Tibial artery (tissue), 4 donors: ENCODE data around the gene AP3B2.

ENCODE experiments used
- DNase-seq, 2 donors: peaks; one replicate each; pipeline ENCODE4 v3.0.0-alpha.2; 2019
- H3K27ac ChIP-seq, 2 donors: fragments of 200-600 bp; sonication (generic) in 1 of 2; 1 replicate in 1 of 2; 2 replicates in 1 of 2; pipeline ENCODE4 v1.5.1; 2018 to 2019; ENCODE audit warnings: mild to moderate bottlenecking in 1 of 2
- H3K27me3 ChIP-seq, 2 donors: fragments of 200-600 bp; sonication (generic) in 1 of 2; one replicate each; pipeline versions ENCODE4 v1.5.1 to v1.6.0; 2016 to 2019
- H3K36me3 ChIP-seq, 3 donors: fragments of 200-600 bp; sonication (generic) in 2 of 3; one replicate each; pipeline ENCODE4 v1.5.1; 2016 to 2019; ENCODE audit warnings: mild to moderate bottlenecking in 2 of 3
- H3K4me1 ChIP-seq, 4 donors: fragments of 200-600 bp; sonication (generic) in 2 of 4; 1 replicate in 3 of 4; 2 replicates in 1 of 4; pipeline ENCODE4 v1.5.1; 2016 to 2019
- H3K4me3 ChIP-seq, 2 donors: fragments of 200-600 bp; sonication (generic) in 1 of 2; 1 replicate in 1 of 2; 2 replicates in 1 of 2; pipeline ENCODE4 v1.5.1; 2018 to 2019; ENCODE audit warnings: mild to moderate bottlenecking in 2 of 2
- H3K9me3 ChIP-seq, 3 donors: fragments of 200-600 bp; sonication (generic) in 1 of 3; one replicate each; pipeline ENCODE4 v1.5.1; 2016 to 2019
- CTCF ChIP-seq, 2 experiments: fragments of 200-600 bp in 1 of 2; fragments of 450-650 bp in 1 of 2; IDR thresholded peaks; one replicate each; pipeline ENCODE4 v1.5.1; 2017 to 2019; ENCODE audit warnings: antibody characterized with exemption in 2 of 2, mild to moderate bottlenecking in 1 of 2, moderate library complexity in 1 of 2
- intact Hi-C: fragments of 100-400 bp; cut with DNase I; formaldehyde crosslinking; loops from one replicate; pipeline ENCODE4 v1.15.0; 2023; ENCODE audit warnings: low total_unique reads

AP3B2 gene

GRCh38 chr15:82709421-82710207, at the start of gene AP3B2:
Gene AP3B2 (minus strand): TSS chr15:82709875. CDS start chr15:82709706, 169 bp downstream.
- Histone ChIP-seq H3K4me3 (peak within 1 kb of the TSS; percentile 56 to 69), H3K36me3 (no peaks in the 10 kb centered on the region), H3K4me1 (peaks cover 0 to 17% (median 12%) of the 10 kb centered on the region in 4 donors), H3K27ac (no peak within 1 kb of the TSS), H3K27me3 (peaks cover 0 to 29% of the 10 kb centered on the region in 2 donors), H3K9me3 (no peaks in the 10 kb centered on the region)
- intact Hi-C loops: no loop called here
- DNase-seq: peak in 1 of 2 donors; percentile 47
- TF ChIP-seq CTCF (IDR thresholded peaks at IDR 0.05): no peak

- Histone ChIP-seq H3K36me3 (peaks cover 21 to 28% (median 23%) of the 10 kb centered on the region in 3 donors), H3K9me3 (no peaks in the 10 kb centered on the region), H3K4me3 (peak overlapping the region; percentile 74 to 76), H3K4me1 (peaks cover 0 to 22% (median 17%) of the 10 kb centered on the region in 4 donors), H3K27me3 (no peaks in the 10 kb centered on the region), H3K27ac (no peak overlapping the region)
- intact Hi-C loops: loop anchor here (5.0 kb wide), 1 partner anchor 56 kb away; the partner anchor contains the start of genes FSD2 and WHAMM
- no peak for TF ChIP-seq CTCF (IDR thresholded peaks at IDR 0.05)
- DNase-seq: no peak
Measured at GRCh38 chr15:82751308-82751707, 41.6 kb upstream of the AP3B2 start.

- intact Hi-C loops: loop anchor here (5.0 kb wide), 1 partner anchor 56 kb away; the partner anchor contains the start of genes FSD2 and WHAMM
Measured at GRCh38 chr15:82750831-82751180, 41.1 kb upstream of the AP3B2 start.

GRCh38 chr15:82749951-82750830, 40.5 kb upstream of the AP3B2 start:
- TF ChIP-seq CTCF (IDR thresholded peaks at IDR 0.05): no peak
- Histone ChIP-seq H3K4me1 (peaks cover 0 to 22% (median 17%) of the 10 kb centered on the region in 4 donors), H3K27ac (peak overlapping the region; percentile 81 to 89), H3K36me3 (peaks cover 11 to 17% (median 12%) of the 10 kb centered on the region in 3 donors), H3K4me3 (peak overlapping the region; percentile 74 to 76), H3K27me3 (no peaks in the 10 kb centered on the region), H3K9me3 (no peaks in the 10 kb centered on the region)
- DNase-seq: peak; percentile 93 to 94
- intact Hi-C loops: loop anchor here (5.0 kb wide), 1 partner anchor 57 kb away; the partner anchor contains the start of genes FSD2 and WHAMM

More at GRCh38 chr15:82750831-82751180, 41.1 kb upstream of the AP3B2 start:
- no peak for DNase-seq
- Histone ChIP-seq H3K27ac (peak overlapping the region; percentile 81 to 89), H3K36me3 (peaks cover 17 to 23% (median 18%) of the 10 kb centered on the region in 3 donors), H3K4me1 (peaks cover 0 to 22% (median 17%) of the 10 kb centered on the region in 4 donors), H3K27me3 (no peaks in the 10 kb centered on the region), H3K4me3 (peak overlapping the region; percentile 74 to 76), H3K9me3 (no peaks in the 10 kb centered on the region)
- TF ChIP-seq CTCF (IDR thresholded peaks at IDR 0.05): no peak

- no peak for TF ChIP-seq CTCF (IDR thresholded peaks at IDR 0.05)
- H3K9me3 ChIP-seq: no peaks in the 10 kb centered on the region
Measured at GRCh38 chr15:82748315-82748714, 38.6 kb upstream of the AP3B2 start.

More at GRCh38 chr15:82748315-82748714, 38.6 kb upstream of the AP3B2 start:
- H3K36me3 ChIP-seq: peaks cover 0 to 6% (median 0%) of the 10 kb centered on the region in 3 donors
- no peak for DNase-seq
- no peak overlapping the region for H3K4me3 ChIP-seq
- intact Hi-C loops: no loop called here
- no peaks in the 10 kb centered on the region for H3K27me3 ChIP-seq
- H3K4me1 ChIP-seq: peaks cover 0 to 22% (median 17%) of the 10 kb centered on the region in 4 donors
- no peak overlapping the region for H3K27ac ChIP-seq
